ENCODE data around the gene ADRA2C. TPM values are rescaled to one million over a fixed set of nuclear protein-coding genes. Genes with fewer than 3 reads are reported as not detected.

The ADRA2C gene
- total and polyA plus RNA-seq, 12 donors = 2.8 to 8.8 (median 5.5) TPM

- ATAC-seq = no peak
- Histone ChIP-seq H3K27me3 (peaks cover 22 to 94% (median 69%) of the 10 kb centered on the region in 7 donors), H3K4me3 (no peak overlapping the region), H3K9me3 (peaks cover 0 to 15% (median 0%) of the 10 kb centered on the region in 11 donors), H3K36me3 (no peaks in the 10 kb centered on the region), H3K27ac (no peak overlapping the region), H3K4me1 (peaks cover 0 to 11% (median 3%) of the 10 kb centered on the region in 9 donors)
- WGBS, 2 donors = 90 to 92% methylated on average over 19 of the region's 19 CpGs
- no peak for TF ChIP-seq CTCF (IDR thresholded peaks at IDR 0.05)
- no peak for DNase-seq
- intact Hi-C loops (cut with DNase I) = loop anchor here in 1 of 10 donors (10.0 kb wide), 1 partner anchor 133 kb away; no protein-coding TSS in a partner anchor
Observed at GRCh38 chr4:3741217-3742011, 24.8 kb upstream of the ADRA2C start.

GRCh38 chr4:3742610-3743009 lies 23.6 kb upstream of the ADRA2C start:
- H3K36me3 ChIP-seq = no peaks in the 10 kb centered on the region
- H3K27me3 ChIP-seq = peaks cover 22 to 95% (median 79%) of the 10 kb centered on the region in 7 donors
- ATAC-seq (no peak), DNase-seq (no peak)
- no peak overlapping the region for H3K27ac ChIP-seq
- no peak overlapping the region for H3K4me3 ChIP-seq
- no peak for TF ChIP-seq CTCF (IDR thresholded peaks at IDR 0.05)
- peaks cover 0 to 18% (median 3%) of the 10 kb centered on the region in 9 donors for H3K4me1 ChIP-seq
- 77 to 97% methylated on average over 3 of the region's 3 CpGs for WGBS, 2 donors
- peaks cover 0 to 11% (median 0%) of the 10 kb centered on the region in 11 donors for H3K9me3 ChIP-seq
- intact Hi-C loops (cut with DNase I) = loop anchor here in 1 of 10 donors (10.0 kb wide), 1 partner anchor 132 kb away; no protein-coding TSS in a partner anchor

GRCh38 chr4:3744232-3744631 lies 22.0 kb upstream of the ADRA2C start:
- Histone ChIP-seq H3K27me3 (peaks cover 22 to 90% (median 78%) of the 10 kb centered on the region in 7 donors), H3K36me3 (no peaks in the 10 kb centered on the region), H3K4me1 (peaks cover 0 to 18% (median 3%) of the 10 kb centered on the region in 9 donors), H3K27ac (no peak overlapping the region), H3K9me3 (peaks cover 0 to 11% (median 0%) of the 10 kb centered on the region in 11 donors), H3K4me3 (no peak overlapping the region)
- WGBS, 2 donors = 70 to 71% methylated on average over 22 of the region's 22 CpGs
- TF ChIP-seq CTCF (IDR thresholded peaks at IDR 0.05) = no peak
- no peak for DNase-seq
- ATAC-seq = peak in 1 of 8 donors; percentile 23
- intact Hi-C loops (cut with DNase I) = loop anchor here in 1 of 10 donors (10.0 kb wide), 1 partner anchor 131 kb away; no protein-coding TSS in a partner anchor

- Histone ChIP-seq H3K9me3 (peaks cover 0 to 11% (median 0%) of the 10 kb centered on the region in 11 donors), H3K27me3 (peaks cover 22 to 90% (median 72%) of the 10 kb centered on the region in 7 donors), H3K36me3 (no peaks in the 10 kb centered on the region), H3K27ac (no peak overlapping the region), H3K4me1 (peaks cover 0 to 18% (median 3%) of the 10 kb centered on the region in 9 donors), H3K4me3 (no peak overlapping the region)
- intact Hi-C loops (cut with DNase I) = loop anchor here in 1 of 10 donors (10.0 kb wide), 1 partner anchor 130 kb away; no protein-coding TSS in a partner anchor
- no peak for TF ChIP-seq CTCF (IDR thresholded peaks at IDR 0.05)
- no peak for ATAC-seq
- DNase-seq = no peak
- WGBS, 2 donors = 17 to 18% methylated on average over 14 of the region's 14 CpGs
Observed at GRCh38 chr4:3744901-3745300, 21.3 kb upstream of the ADRA2C start.
